Measurements from ENCODE around the gene CYP4A22. TPM values are rescaled to one million over a fixed set of nuclear protein-coding genes. Genes with fewer than 3 reads are reported as not detected.
A peak's percentile ranks its signal among the peaks of the same experiment; 100 is the strongest.

Gene CYP4A22
- total and polyA plus RNA-seq, 9 of the 15 experiments (the other 6 are each of a cell fraction or from before 2014, with no cell fraction given) = 0.07 TPM; not detected in 8

- ATAC-seq (no peak), FAIRE-seq (no peak)
- TF ChIP-seq ZNF274 (IDR thresholded peaks at IDR 0.05; ENCODE audit: borderline replicate concordance, low read depth, low read length) (no peak), PTRF (tag; IDR thresholded peaks at IDR 0.05) (no peak), FOXK1 (CRISPR knock-in tag; IDR thresholded peaks at IDR 0.05; ENCODE audit: borderline replicate concordance) (no peak), HNRNPUL1 (IDR thresholded peaks at IDR 0.05; ENCODE audit: low read length) (no peak), CREB5 (CRISPR knock-in tag; IDR thresholded peaks at IDR 0.05) (no peak), ZNF174 (CRISPR knock-in tag; IDR thresholded peaks at IDR 0.05) (no peak), IRF2 (CRISPR knock-in tag; IDR thresholded peaks at IDR 0.05) (no peak), ARNT (IDR thresholded peaks at IDR 0.05) (no peak), ZNF77 (CRISPR knock-in tag; IDR thresholded peaks at IDR 0.05) (no peak), GATA2 (CRISPR knock-in tag; IDR thresholded peaks at IDR 0.05) (no peak), ZNF511 (CRISPR knock-in tag; IDR thresholded peaks at IDR 0.05) (no peak), ZNF232 (CRISPR knock-in tag; IDR thresholded peaks at IDR 0.05) (no peak), PHF8 (IDR thresholded peaks at IDR 0.05; ENCODE audit: borderline replicate concordance, low read length) (peak; percentile 20; the same call in 1 of the 2 replicates), ZFP36 (IDR thresholded peaks at IDR 0.05; ENCODE audit: low read depth, low read length, partially characterized antibody) (no peak), TEAD4 (IDR thresholded peaks at IDR 0.05; ENCODE audit: low read length) (no peak), TEAD4 (CRISPR knock-in tag; IDR thresholded peaks at IDR 0.05; ENCODE audit: borderline replicate concordance) (peak; percentile 26; the same call in 1 of the 2 replicates), ZNF592 (IDR thresholded peaks at IDR 0.05) (0 out of 2 replicates have a peak, but pooled peaks have one; percentile 29)
Measured at GRCh38 chr1:47189844-47190508, 52.7 kb downstream of the CYP4A22 start, which contains the start of gene PDZK1IP1. TSS of gene PDZK1IP1 (minus strand) at chr1:47190036. CDS start at chr1:47189932, 104 bp downstream.

More at GRCh38 chr1:47189844-47190508, 52.7 kb downstream of the CYP4A22 start, which contains the start of gene PDZK1IP1:
- no TSS peak for BruUV-seq (replicated peaks)
- H2AFZ ChIP-seq (ENCODE audit: low read depth, low read length) = peak within 1 kb of the TSS; percentile 69
- ChIA-PET CTCF (ENCODE audit: low intra/inter-chr PET ratio) (no interaction called here), POLR2A (interaction anchor here (0.7 to 1.7 kb wide), 12 partner anchors 9 to 248 kb away, joined by 3 to 15 read pairs (median 4); partner anchors contain the start of genes FOXD2 and STIL)
- in situ Hi-C loops (cut with MboI) = loop anchor here (5.0 to 10.0 kb wide), 2 partner anchors 72 to 515 kb away; no protein-coding TSS in a partner anchor
- peak; percentile 45 to 60 (median 48) for DNase-seq (ENCODE audit: extremely low read depth in 1 of 4, low spot score in 3 of 4)
- peaks cover 49 to 69% of the 10 kb centered on the region in 2 experiments for H3K4me1 ChIP-seq (replicated peaks in 1 of 2; ENCODE audit: control insufficient read depth in 2 of 2, insufficient read depth in 2 of 2, low read length in 2 of 2)
- H3K9me3 ChIP-seq (replicated peaks; ENCODE audit: control insufficient read depth, insufficient read depth, low read depth, low read length) = no peaks in the 10 kb centered on the region
- intact Hi-C loops (cut with micrococcal nuclease) = no loop called here
- H3K4me2 ChIP-seq (ENCODE audit: insufficient read depth, low read length) = peak within 1 kb of the TSS; percentile 9; the same call in 1 of the 2 replicates
- H3K27me3 ChIP-seq (ENCODE audit: control insufficient read depth in 2 of 2, insufficient read depth in 2 of 2, low read length in 2 of 2) = no peaks in the 10 kb centered on the region
- no peaks in the 10 kb centered on the region for H3K79me2 ChIP-seq (ENCODE audit: control insufficient read depth, insufficient read depth, low read length)
- H3K9me1 ChIP-seq (ENCODE audit: control insufficient read depth, insufficient read depth, low read length) = no peaks in the 10 kb centered on the region
- no peaks in the 10 kb centered on the region for H3K36me3 ChIP-seq (ENCODE audit: control insufficient read depth, insufficient read depth, low read length)
- no peaks in the 10 kb centered on the region for H4K20me1 ChIP-seq (replicated peaks; ENCODE audit: control insufficient read depth, insufficient read depth, low read length)
- H3K4me3 ChIP-seq = no peak within 1 kb of the TSS
- peak within 1 kb of the TSS; percentile 31 to 87; a peak in 3 of 4 replicates for H3K9ac ChIP-seq (ENCODE audit: insufficient read depth in 1 of 2, low read depth in 2 of 2, low read length in 2 of 2)
- 53% methylated on average over 16 of the region's 16 CpGs for WGBS (ENCODE audit: insufficient coverage, low coverage, missing lambda C conversion rate)
- peak within 1 kb of the TSS; percentile 15; the same call in 1 of the 3 replicates for H3K27ac ChIP-seq (ENCODE audit: extremely low read depth, low read depth, low read length)

Measured in K562 (cell line).